ENCODE results near the gene SOX4.

SOX4 gene

DNA sequence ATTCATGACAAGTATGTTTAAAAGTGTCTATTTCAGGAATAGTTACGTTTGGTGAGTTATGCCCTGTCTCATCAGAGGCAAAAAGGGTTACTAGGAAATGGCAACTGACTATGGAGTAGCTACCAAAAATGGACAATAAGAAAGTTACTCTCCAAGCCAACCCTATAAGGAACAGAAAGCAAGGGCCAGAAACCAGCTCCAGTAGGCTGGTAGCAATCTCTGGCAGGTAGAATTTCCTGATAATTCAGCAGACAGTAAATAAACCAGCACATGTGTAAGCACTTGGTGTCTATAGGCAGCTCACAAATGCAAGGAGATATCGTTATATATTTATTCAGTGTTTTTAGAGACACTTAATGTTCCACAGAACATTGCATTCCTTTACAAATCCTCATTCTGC lies 20.3 kb downstream of the SOX4 start:
- no peak for TF ChIP-seq GATA1 (IDR thresholded peaks at IDR 0.05; ENCODE audit: low read depth, low read length)
- no peak for TF ChIP-seq POLR2A (IDR thresholded peaks at IDR 0.05; ENCODE audit: low read length)
- no peak for DNase-seq

DNA sequence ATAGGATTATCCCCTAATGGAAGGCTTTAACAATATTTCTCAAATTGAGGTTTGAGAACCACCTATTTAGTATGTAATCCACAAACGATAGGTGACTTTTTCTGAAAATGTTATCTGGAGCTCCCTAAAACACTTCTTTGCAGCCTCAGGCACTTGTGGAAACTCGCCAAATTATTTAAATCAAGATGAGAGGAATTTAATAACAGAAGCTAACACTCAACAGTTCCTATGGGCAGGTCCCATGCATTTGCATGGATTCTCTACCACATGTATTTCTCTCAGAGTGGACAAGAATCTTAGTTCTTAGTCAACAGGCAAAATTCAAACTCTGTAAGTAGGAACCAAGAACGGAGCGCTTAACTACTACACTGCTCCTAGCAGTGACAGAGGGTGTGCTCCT lies 20.7 kb downstream of the SOX4 start:
- no peak for TF ChIP-seq POLR2A (IDR thresholded peaks at IDR 0.05; ENCODE audit: low read length)
- no peak for TF ChIP-seq GATA1 (IDR thresholded peaks at IDR 0.05; ENCODE audit: low read depth, low read length)
- DNase-seq = no peak

DNA sequence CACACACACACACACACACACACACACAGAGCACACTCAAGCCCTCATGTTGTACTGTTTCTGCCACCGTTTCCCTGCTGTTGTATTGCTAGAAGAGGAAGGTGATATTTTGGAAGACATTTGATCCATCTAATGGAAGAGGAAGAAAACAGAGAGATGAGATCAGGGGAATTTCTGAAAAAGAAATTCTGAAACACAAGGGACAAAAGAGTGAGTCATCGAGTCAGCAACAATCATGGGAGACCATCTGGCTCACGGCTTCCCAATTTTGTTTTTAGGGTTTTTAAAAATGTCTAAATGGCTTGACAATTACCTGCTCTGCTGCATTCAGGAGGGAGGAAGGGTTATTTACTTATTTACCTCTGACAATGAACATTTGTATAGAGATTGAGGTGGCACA lies 22.0 kb downstream of the SOX4 start:
- no peak for TF ChIP-seq GATA1 (IDR thresholded peaks at IDR 0.05; ENCODE audit: low read depth, low read length)
- no peak for TF ChIP-seq POLR2A (IDR thresholded peaks at IDR 0.05; ENCODE audit: low read length)
- no peak for DNase-seq

DNA sequence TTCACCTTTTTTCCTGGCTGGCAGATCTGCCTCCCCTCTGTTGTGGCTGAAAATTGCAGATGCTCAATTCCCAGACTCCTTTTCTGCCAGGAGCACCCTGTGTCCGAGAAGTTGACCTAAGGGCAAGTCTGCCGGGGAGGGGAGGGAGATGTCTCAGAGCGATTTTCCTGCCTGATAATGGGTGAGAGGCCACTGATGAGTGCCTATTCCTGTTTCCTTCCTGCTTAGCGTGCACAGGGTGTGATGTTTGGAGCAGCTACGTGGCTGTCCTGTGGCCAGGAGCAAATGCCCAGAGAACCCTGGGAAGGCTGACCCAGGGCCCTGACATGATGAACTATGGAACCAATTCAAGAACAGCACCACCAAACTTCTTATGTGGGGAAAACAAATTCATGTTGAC lies 22.5 kb downstream of the SOX4 start:
- no peak for DNase-seq
- TF ChIP-seq POLR2A (IDR thresholded peaks at IDR 0.05; ENCODE audit: low read length) (no peak), GATA1 (IDR thresholded peaks at IDR 0.05; ENCODE audit: low read depth, low read length) (no peak)

GRCh38 chr6:21625642-21626041 lies 32.1 kb downstream of the SOX4 start:
- TF ChIP-seq GATA1 (IDR thresholded peaks at IDR 0.05; ENCODE audit: low read depth, low read length) (no peak), POLR2A (IDR thresholded peaks at IDR 0.05; ENCODE audit: low read length) (no peak)
- DNase-seq = no peak

GRCh38 chr6:21626756-21627155 lies 33.2 kb downstream of the SOX4 start:
- DNase-seq = no peak
- no peak for TF ChIP-seq POLR2A (IDR thresholded peaks at IDR 0.05; ENCODE audit: low read length)
- TF ChIP-seq GATA1 (IDR thresholded peaks at IDR 0.05; ENCODE audit: low read depth, low read length) = no peak

DNA sequence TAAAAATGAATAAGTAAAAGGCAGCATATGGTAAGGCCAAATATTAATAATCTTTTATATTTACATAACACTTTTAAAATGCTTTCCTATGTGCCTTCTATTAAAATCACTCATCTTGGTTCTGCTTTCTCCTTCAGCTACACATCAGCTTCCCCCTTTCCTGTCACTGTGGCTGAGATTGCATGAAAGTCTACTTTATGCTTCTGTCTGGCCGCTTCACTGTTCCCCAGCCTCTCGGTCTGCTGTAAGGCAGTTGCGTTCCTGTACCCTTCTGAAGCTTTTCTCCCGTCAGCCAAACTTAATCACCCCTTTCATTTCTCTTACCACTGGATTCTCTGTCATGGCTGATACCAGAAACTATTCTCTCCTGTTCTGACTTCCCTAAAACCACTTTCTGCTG lies 34.6 kb downstream of the SOX4 start:
- no peak for TF ChIP-seq GATA1 (IDR thresholded peaks at IDR 0.05; ENCODE audit: low read depth, low read length)
- no peak for TF ChIP-seq POLR2A (IDR thresholded peaks at IDR 0.05; ENCODE audit: low read length)
- no peak for DNase-seq

DNA sequence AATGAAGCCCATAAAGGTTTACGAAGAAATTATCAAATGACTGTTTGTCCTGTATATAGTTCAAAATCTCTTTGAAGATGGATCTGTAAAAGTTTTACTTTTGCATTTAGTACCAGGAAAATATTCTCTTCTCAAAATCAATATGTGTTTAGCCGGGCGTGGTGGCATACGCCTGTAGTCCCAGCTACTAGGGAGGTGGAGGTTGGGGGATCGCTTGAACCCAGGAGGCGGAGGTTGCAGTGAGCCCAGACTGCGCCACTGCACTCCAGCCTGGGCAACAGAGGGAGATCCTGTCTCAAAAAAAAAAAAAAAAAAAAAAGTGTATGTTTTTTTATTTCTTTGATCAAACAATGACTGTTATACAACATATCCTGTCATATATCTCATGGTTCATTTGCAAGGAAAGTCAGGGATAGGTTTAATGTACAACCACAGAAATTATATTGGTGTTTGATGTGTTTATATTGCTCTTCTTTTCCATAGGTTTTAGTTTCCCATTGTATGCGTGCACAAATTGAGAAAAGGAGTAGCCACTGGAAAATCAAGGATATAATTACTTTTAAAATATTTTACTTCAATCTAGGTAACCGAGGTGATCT lies 40.1 kb downstream of the SOX4 start:
- no peak for DNase-seq
- TF ChIP-seq GATA1 (IDR thresholded peaks at IDR 0.05; ENCODE audit: low read depth, low read length) = no peak
- no peak for TF ChIP-seq POLR2A (IDR thresholded peaks at IDR 0.05; ENCODE audit: low read length)

- TF ChIP-seq POLR2A (IDR thresholded peaks at IDR 0.05; ENCODE audit: low read length) (no peak), GATA1 (IDR thresholded peaks at IDR 0.05; ENCODE audit: low read depth, low read length) (no peak)
- DNase-seq = no peak
Measured at GRCh38 chr6:21634582-21634981, 41.0 kb downstream of the SOX4 start.

DNA sequence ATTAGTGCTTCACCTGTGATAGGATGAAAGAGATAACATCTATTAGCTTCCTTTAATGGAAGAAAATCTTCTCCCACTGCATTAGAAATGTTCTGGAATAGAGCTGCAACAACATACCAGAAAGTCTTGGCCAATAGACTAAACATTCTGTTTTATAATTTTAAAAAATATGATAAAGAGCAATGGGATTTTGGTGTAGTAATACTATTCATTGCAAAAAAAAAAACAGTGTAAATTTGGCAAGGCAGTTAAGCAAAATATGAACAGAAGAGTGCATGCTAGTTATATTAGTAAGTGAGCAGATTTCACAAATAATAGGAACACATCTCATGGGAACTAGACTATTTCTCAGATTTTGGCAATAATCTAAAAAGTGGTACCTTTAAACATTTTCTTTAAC lies 43.3 kb downstream of the SOX4 start:
- DNase-seq = no peak
- TF ChIP-seq GATA1 (IDR thresholded peaks at IDR 0.05; ENCODE audit: low read depth, low read length) (no peak), POLR2A (IDR thresholded peaks at IDR 0.05; ENCODE audit: low read length) (no peak)

- TF ChIP-seq GATA1 (IDR thresholded peaks at IDR 0.05; ENCODE audit: low read depth, low read length) (no peak), POLR2A (IDR thresholded peaks at IDR 0.05; ENCODE audit: low read length) (no peak)
Measured at GRCh38 chr6:21639316-21639715, 45.8 kb downstream of the SOX4 start.

More at GRCh38 chr6:21639316-21639715, 45.8 kb downstream of the SOX4 start:
- no peak for DNase-seq
